Sigmoid colon (tissue), 4 donors: ENCODE measurements around the gene PLK2.

ENCODE experiments used
- EP300 ChIP-seq, 4 donors: sonication (generic); formaldehyde crosslinking; IDR thresholded peaks; one replicate each; pipeline ENCODE4 v1.6.1; 2017; ENCODE audit warnings: antibody characterized with exemption in 4 of 4
- POLR2A ChIP-seq, 2 donors: fragments of 450-650 bp; IDR thresholded peaks; one replicate each; pipeline ENCODE4 v1.6.1; 2016; ENCODE audit warnings: antibody characterized with exemption in 2 of 2, mild to moderate bottlenecking in 2 of 2, moderate library complexity in 2 of 2
- POLR2AphosphoS5 ChIP-seq, 4 donors: sonication (generic); formaldehyde crosslinking; IDR thresholded peaks; one replicate each; pipeline ENCODE4 v1.6.1; 2017; ENCODE audit warnings: antibody characterized with exemption in 4 of 4
- TF ChIP-seq, protein P1 (sequence below), 4 experiments: fragments of 450-650 bp in 3 of 4; fragments of 200-600 bp in 1 of 4; IDR thresholded peaks; one replicate each; pipeline ENCODE4 v1.5.1; 2016 to 2019; ENCODE audit warnings: antibody characterized with exemption in 4 of 4, mild to moderate bottlenecking in 3 of 4, moderate library complexity in 2 of 4

DNA sequence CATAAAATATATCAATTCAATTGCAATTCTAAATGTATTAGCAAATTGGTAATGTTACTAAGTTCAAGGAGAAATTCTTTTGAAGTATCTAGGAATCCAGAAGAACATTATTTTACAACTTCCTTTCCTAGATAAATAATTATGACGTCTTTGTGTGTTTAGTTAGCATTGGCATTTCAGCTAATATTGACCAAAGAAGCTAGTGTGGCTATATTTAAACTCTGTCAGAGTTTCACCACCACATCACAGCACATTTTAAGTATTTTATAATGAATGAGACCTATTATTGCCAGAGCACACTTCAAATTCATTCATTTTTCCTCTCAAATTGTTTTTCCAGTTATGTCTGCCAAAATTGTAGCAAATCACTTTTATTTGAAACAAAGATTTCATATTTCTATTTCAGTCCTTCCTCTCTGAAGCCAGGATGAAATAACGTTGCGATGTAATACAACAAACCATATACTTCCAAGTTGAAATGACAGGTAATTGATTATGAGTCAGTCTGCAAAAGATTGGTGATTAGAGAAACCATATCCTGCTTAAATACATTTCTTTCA, 18.9 kb downstream of the PLK2 start:
- no peak for TF ChIP-seq POLR2A (IDR thresholded peaks at IDR 0.05)
- TF ChIP-seq, protein P1, sequence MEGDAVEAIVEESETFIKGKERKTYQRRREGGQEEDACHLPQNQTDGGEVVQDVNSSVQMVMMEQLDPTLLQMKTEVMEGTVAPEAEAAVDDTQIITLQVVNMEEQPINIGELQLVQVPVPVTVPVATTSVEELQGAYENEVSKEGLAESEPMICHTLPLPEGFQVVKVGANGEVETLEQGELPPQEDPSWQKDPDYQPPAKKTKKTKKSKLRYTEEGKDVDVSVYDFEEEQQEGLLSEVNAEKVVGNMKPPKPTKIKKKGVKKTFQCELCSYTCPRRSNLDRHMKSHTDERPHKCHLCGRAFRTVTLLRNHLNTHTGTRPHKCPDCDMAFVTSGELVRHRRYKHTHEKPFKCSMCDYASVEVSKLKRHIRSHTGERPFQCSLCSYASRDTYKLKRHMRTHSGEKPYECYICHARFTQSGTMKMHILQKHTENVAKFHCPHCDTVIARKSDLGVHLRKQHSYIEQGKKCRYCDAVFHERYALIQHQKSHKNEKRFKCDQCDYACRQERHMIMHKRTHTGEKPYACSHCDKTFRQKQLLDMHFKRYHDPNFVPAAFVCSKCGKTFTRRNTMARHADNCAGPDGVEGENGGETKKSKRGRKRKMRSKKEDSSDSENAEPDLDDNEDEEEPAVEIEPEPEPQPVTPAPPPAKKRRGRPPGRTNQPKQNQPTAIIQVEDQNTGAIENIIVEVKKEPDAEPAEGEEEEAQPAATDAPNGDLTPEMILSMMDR (IDR thresholded peaks at IDR 0.05), result no peak
- TF ChIP-seq POLR2AphosphoS5 (IDR thresholded peaks at IDR 0.05), result no peak
- TF ChIP-seq EP300 (IDR thresholded peaks at IDR 0.05), result no peak
